Sigmoid colon (tissue), 7 donors: ENCODE results near the gene PEAR1. TPM values are rescaled to one million over a fixed set of nuclear protein-coding genes. Genes with fewer than 3 reads are reported as not detected.

ENCODE experiments used
- DNase-seq: peaks from one replicate; pipeline ENCODE4 v3.0.0-alpha.2; 2019
- H3K27ac ChIP-seq, 4 donors: fragments of 200-600 bp; sonication (generic); one replicate each; pipeline ENCODE4 v1.5.1; 2016 to 2019; ENCODE audit warnings: mild to moderate bottlenecking in 1 of 4
- H3K27me3 ChIP-seq, 3 donors: fragments of 200-600 bp; sonication (generic); one replicate each; pipeline ENCODE4 v1.5.1; 2019; ENCODE audit warnings: mild to moderate bottlenecking in 1 of 3
- H3K36me3 ChIP-seq, 4 donors: fragments of 200-600 bp; sonication (generic); one replicate each; pipeline ENCODE4 v1.5.1; 2016 to 2019
- H3K4me1 ChIP-seq, 4 donors: fragments of 200-600 bp; sonication (generic); one replicate each; pipeline ENCODE4 v1.5.1; 2017 to 2019
- H3K4me3 ChIP-seq, 4 donors: fragments of 200-600 bp; sonication (generic); one replicate each; pipeline ENCODE4 v1.5.1; 2017 to 2019; ENCODE audit warnings: mild to moderate bottlenecking in 2 of 4, moderate library complexity in 1 of 4
- H3K9me3 ChIP-seq, 4 donors: fragments of 200-600 bp in 3 of 4; sonication (generic) in 3 of 4; one replicate each; pipeline versions ENCODE4 v1.5.1 to v1.6.1; 2013 to 2019
- EP300 ChIP-seq, 4 donors: sonication (generic); formaldehyde crosslinking; IDR thresholded peaks; one replicate each; pipeline ENCODE4 v1.6.1; 2017; ENCODE audit warnings: antibody characterized with exemption in 4 of 4
- POLR2A ChIP-seq, 2 donors: fragments of 450-650 bp; IDR thresholded peaks; one replicate each; pipeline ENCODE4 v1.6.1; 2016; ENCODE audit warnings: antibody characterized with exemption in 2 of 2, mild to moderate bottlenecking in 2 of 2, moderate library complexity in 2 of 2
- POLR2AphosphoS5 ChIP-seq, 4 donors: sonication (generic); formaldehyde crosslinking; IDR thresholded peaks; one replicate each; pipeline ENCODE4 v1.6.1; 2017; ENCODE audit warnings: antibody characterized with exemption in 4 of 4
- whole genome bisulfite sequencing, 2 donors: extraction: QIAGEN DNeasy Blood & Tissue Kit; methylation state at CpG; one replicate each; pipeline ENCODE4 v1.1.7; 2013; 5-methylcytosine and 5-hydroxymethylcytosine counted together
- intact Hi-C: fragments of 100-400 bp; cut with DNase I; formaldehyde crosslinking; loops from one replicate; pipeline ENCODE4 v1.15.1; 2023
- polyA plus RNA-seq, 3 donors: library from polyadenylated mRNA; stranded (reverse); fragments of 200-250 nt; gene quantifications; one replicate each; pipeline ENCODE4 v1.2.3, GENCODE V29; 2013
- total RNA-seq, 4 donors: library from RNA; depleted of rRNA; stranded (reverse); fragments of >200 nt; gene quantifications; one replicate each; pipeline ENCODE4 v1.1.0, GENCODE V29; 2016
- TF ChIP-seq, protein P1 (sequence below), 4 experiments: fragments of 450-650 bp in 3 of 4; fragments of 200-600 bp in 1 of 4; IDR thresholded peaks; one replicate each; pipeline ENCODE4 v1.5.1; 2016 to 2019; ENCODE audit warnings: antibody characterized with exemption in 4 of 4, mild to moderate bottlenecking in 3 of 4, moderate library complexity in 2 of 4
- donor health status: healthy with polysubstance abuse.
- donor health status: Bipolar disorder and iron deficiency.
- donor health status: healthy.

PEAR1 gene
- total and polyA plus RNA-seq, 7 donors, result under 0.01 to 8.3 (median 3.8) TPM

DNA sequence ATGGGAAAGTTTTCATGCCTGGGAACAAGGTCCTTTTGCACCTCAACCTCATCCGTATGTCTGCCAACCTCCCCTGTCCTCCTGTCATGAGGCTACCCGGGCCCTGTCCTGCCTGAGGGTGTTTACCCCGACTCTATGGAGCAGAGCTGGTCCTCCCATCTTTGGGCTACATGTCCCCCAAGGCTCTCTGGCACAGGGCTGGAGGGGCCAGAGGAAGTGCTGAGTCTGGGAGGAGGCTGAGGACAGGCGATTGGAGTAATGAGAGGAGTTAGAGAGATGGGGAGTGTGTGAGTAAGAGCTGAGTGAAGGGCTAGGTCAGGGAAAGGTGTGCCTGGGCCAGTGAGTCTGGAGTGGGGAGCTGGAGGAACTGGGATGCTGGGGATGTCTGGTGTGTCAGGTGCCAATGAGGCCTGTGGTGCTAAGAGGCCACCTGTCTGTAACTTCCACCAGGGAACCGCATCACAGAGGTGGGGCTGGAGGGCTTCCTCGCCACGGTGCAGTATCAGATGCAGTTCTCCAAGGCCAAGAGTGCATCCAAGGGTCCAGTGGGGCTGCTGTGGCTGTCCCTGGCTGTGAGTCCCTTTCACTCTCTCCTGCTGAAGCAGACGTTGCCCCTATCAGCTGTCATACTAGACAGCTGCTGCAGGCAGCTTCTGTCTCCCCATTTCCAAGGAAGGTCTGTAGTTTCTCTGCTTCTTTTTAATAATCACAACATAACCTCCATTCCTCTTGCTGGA is 38.6 kb downstream of the PEAR1 start:
- no peaks in the 10 kb centered on the region for H3K9me3 ChIP-seq
- peak; percentile 64 for DNase-seq
- 58 to 69% methylated on average over 8 of the region's 8 CpGs for WGBS, 2 donors
- TF ChIP-seq POLR2AphosphoS5 (IDR thresholded peaks at IDR 0.05) (no peak), POLR2A (IDR thresholded peaks at IDR 0.05) (no peak), EP300 (IDR thresholded peaks at IDR 0.05) (no peak)
- TF ChIP-seq, protein P1, sequence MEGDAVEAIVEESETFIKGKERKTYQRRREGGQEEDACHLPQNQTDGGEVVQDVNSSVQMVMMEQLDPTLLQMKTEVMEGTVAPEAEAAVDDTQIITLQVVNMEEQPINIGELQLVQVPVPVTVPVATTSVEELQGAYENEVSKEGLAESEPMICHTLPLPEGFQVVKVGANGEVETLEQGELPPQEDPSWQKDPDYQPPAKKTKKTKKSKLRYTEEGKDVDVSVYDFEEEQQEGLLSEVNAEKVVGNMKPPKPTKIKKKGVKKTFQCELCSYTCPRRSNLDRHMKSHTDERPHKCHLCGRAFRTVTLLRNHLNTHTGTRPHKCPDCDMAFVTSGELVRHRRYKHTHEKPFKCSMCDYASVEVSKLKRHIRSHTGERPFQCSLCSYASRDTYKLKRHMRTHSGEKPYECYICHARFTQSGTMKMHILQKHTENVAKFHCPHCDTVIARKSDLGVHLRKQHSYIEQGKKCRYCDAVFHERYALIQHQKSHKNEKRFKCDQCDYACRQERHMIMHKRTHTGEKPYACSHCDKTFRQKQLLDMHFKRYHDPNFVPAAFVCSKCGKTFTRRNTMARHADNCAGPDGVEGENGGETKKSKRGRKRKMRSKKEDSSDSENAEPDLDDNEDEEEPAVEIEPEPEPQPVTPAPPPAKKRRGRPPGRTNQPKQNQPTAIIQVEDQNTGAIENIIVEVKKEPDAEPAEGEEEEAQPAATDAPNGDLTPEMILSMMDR (IDR thresholded peaks at IDR 0.05), result no peak
- no peak overlapping the region for H3K27ac ChIP-seq
- intact Hi-C loops, result no loop called here
- peaks cover 11 to 21% (median 12%) of the 10 kb centered on the region in 3 donors for H3K27me3 ChIP-seq
- H3K36me3 ChIP-seq, result peaks cover 0 to 21% (median 3%) of the 10 kb centered on the region in 4 donors
- peak overlapping the region in 2 of 4 donors; percentile 4 to 20 for H3K4me3 ChIP-seq
- peaks cover 0 to 21% (median 19%) of the 10 kb centered on the region in 4 donors for H3K4me1 ChIP-seq

DNA sequence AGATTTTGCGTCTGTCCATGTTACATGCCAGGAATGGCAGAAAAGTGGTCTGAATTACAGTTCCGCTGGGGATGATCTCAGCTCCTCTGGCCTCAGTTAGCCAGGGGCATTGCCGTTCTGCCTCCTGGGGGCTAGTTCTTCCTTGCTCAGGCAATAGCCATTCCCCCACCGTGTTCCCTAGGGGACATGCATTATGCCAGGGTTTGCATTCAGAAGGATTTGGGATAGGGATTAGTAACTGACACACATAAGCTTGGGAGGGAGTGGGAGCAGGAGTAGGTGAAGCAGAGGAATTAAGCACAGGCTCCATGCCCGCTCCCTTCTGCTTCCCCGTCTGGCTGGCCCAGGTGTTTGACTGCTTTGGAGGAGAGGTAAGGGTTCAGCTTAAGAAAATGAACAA is 39.6 kb downstream of the PEAR1 start:
- 87 to 91% methylated on average over 6 of the region's 6 CpGs for whole genome bisulfite sequencing, 2 donors
- peaks cover 1 to 11% (median 3%) of the 10 kb centered on the region in 3 donors for H3K27me3 ChIP-seq
- no peaks in the 10 kb centered on the region for H3K9me3 ChIP-seq
- intact Hi-C loops, result no loop called here
- TF ChIP-seq EP300 (IDR thresholded peaks at IDR 0.05), result no peak
- TF ChIP-seq POLR2AphosphoS5 (IDR thresholded peaks at IDR 0.05), result no peak
- TF ChIP-seq, protein P1 (IDR thresholded peaks at IDR 0.05), result no peak
- TF ChIP-seq POLR2A (IDR thresholded peaks at IDR 0.05), result no peak
- no peak overlapping the region for H3K4me3 ChIP-seq
- peaks cover 0 to 12% (median 10%) of the 10 kb centered on the region in 4 donors for H3K4me1 ChIP-seq
- no peak overlapping the region for H3K27ac ChIP-seq
- peaks cover 1 to 31% (median 6%) of the 10 kb centered on the region in 4 donors for H3K36me3 ChIP-seq
- peak; percentile 48 for DNase-seq

DNA sequence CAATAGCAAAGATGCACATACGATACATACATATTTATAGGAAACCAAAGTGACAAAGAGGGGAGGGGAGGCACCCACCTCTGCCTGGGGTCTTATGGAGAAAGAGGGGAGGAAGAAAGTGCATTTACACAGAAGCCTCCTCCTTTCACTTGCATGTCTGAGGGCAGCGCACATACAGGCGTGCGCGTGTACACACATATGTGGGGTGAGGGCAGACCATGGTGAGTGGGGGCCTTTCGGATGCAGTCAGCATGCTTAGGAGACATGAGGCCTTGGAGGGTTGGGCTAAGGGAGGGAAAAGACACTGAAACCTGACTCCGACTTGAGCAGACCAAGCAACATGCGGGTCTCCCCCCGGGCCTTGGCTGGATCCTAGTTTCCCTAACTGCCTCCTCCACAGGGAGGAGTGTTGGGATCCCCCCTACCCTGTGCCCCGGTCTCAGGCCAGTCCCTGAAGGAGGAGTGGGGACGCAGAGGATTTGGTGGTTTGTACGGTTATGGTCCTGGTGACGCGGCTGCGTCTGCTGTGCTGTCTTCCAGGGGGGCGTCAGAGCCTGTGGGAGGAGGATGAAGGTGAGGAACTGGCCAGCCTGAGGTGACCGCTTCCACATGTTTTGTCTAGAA is 42.1 kb downstream of the PEAR1 start:
- no peaks in the 10 kb centered on the region for H3K9me3 ChIP-seq
- H3K27me3 ChIP-seq, result no peaks in the 10 kb centered on the region
- peaks cover 0 to 12% (median 10%) of the 10 kb centered on the region in 4 donors for H3K4me1 ChIP-seq
- intact Hi-C loops, result no loop called here
- peak; percentile 54 for DNase-seq
- no peak overlapping the region for H3K4me3 ChIP-seq
- TF ChIP-seq, protein P1 (IDR thresholded peaks at IDR 0.05), result no peak
- no peak for TF ChIP-seq POLR2A (IDR thresholded peaks at IDR 0.05)
- TF ChIP-seq POLR2AphosphoS5 (IDR thresholded peaks at IDR 0.05), result no peak
- TF ChIP-seq EP300 (IDR thresholded peaks at IDR 0.05), result no peak
- peaks cover 15 to 56% (median 26%) of the 10 kb centered on the region in 4 donors for H3K36me3 ChIP-seq
- no peak overlapping the region for H3K27ac ChIP-seq
- WGBS, 2 donors, result 91 to 96% methylated on average over 17 of the region's 17 CpGs

DNA sequence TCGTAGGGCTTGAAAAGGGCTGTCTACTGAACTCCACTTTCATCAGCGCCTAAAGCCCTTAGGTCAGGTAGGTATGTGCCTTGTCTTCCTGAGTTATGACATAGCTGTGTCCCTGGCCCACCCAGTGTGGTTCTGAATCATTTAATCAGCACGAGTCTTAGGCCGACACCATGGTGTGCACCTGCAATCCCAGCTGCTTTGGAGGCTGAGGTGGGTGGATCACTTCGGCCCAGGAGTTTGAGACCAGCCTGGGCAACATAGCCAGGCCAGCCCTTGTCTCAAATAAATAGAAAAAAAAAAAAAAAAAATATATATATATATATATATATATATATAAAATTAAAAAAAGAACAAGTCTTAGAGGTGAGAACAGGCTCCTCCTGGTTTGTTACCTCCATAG is 42.7 kb downstream of the PEAR1 start:
- Histone ChIP-seq H3K4me1 (peaks cover 0 to 10% (median 9%) of the 10 kb centered on the region in 4 donors), H3K27ac (no peak overlapping the region), H3K36me3 (peaks cover 16 to 61% (median 31%) of the 10 kb centered on the region in 4 donors), H3K9me3 (no peaks in the 10 kb centered on the region), H3K4me3 (no peak overlapping the region), H3K27me3 (no peaks in the 10 kb centered on the region)
- peak; percentile 39 for DNase-seq
- WGBS, 2 donors, result 89 to 94% methylated on average over 5 of the region's 5 CpGs
- intact Hi-C loops, result no loop called here
- TF ChIP-seq EP300 (IDR thresholded peaks at IDR 0.05) (no peak), POLR2A (IDR thresholded peaks at IDR 0.05) (no peak), POLR2AphosphoS5 (IDR thresholded peaks at IDR 0.05) (no peak)
- TF ChIP-seq, protein P1 (IDR thresholded peaks at IDR 0.05), result no peak
